Activated naive CD4-positive, alpha-beta T cell treated with anti-CD3 and anti-CD28 coated beads, Interleukin-2, amount 10 ng/mL, durations not matched to agents 7 days and 5 days (primary cell): ENCODE measurements around the gene TRMT44.
"Not testable (repeated sequence)": the region's sequence is repeated elsewhere in the genome, so short reads cannot be mapped to it uniquely, and the experiment has no call there.

ENCODE experiments used
- CTCF ChIA-PET: fragments of 350-600 bp; sonication (Branson Sonifier 250); formaldehyde crosslinking; loops from one replicate; lab custom pipeline; 2021; ENCODE audit warnings: antibody characterized with exemption; lab: Charles Lee
- DNase-seq: peaks from one replicate; pipeline ENCODE4 v3.0.0-alpha.2; 2020
- H3K27ac Mint-ChIP-seq: one replicate; pipeline ENCODE4 v1.8.0; 2021; ENCODE audit warnings: mild to moderate bottlenecking, moderate library complexity, mixed read lengths
- H3K27me3 Mint-ChIP-seq: one replicate; pipeline ENCODE4 v1.8.0; 2021; ENCODE audit warnings: mild to moderate bottlenecking, mixed read lengths
- H3K36me3 Mint-ChIP-seq: one replicate; pipeline ENCODE4 v1.8.0; 2021; ENCODE audit warnings: mixed read lengths
- H3K4me1 Mint-ChIP-seq: one replicate; pipeline ENCODE4 v1.8.0; 2021; ENCODE audit warnings: mixed read lengths
- H3K4me3 Mint-ChIP-seq: one replicate; pipeline ENCODE4 v1.8.0; 2021; ENCODE audit warnings: mild to moderate bottlenecking, moderate library complexity, mixed read lengths
- H3K9me3 Mint-ChIP-seq: one replicate; pipeline ENCODE4 v1.8.0; 2021; ENCODE audit warnings: mixed read lengths

The TRMT44 gene

GRCh38 chr4:8400632-8401325 lies 39.8 kb upstream of the TRMT44 start:
- Mint-ChIP-seq H3K4me1 (no peaks in the 10 kb centered on the region), H3K9me3 (no peaks in the 10 kb centered on the region), H3K4me3 (no peak overlapping the region), H3K36me3 (no peaks in the 10 kb centered on the region), H3K27ac (no peak overlapping the region), H3K27me3 (no peaks in the 10 kb centered on the region)
- DNase-seq = no peak
- CTCF ChIA-PET = interaction anchor here (1.3 to 4.0 kb wide), 3 partner anchors 134 to 224 kb away, joined by 8 to 25 read pairs (median 24); no protein-coding TSS in a partner anchor

GRCh38 chr4:8401665-8402064 lies 38.9 kb upstream of the TRMT44 start:
- H3K36me3 Mint-ChIP-seq = no peaks in the 10 kb centered on the region
- H3K9me3 Mint-ChIP-seq = no peaks in the 10 kb centered on the region
- no peak overlapping the region for H3K4me3 Mint-ChIP-seq
- H3K27me3 Mint-ChIP-seq = no peaks in the 10 kb centered on the region
- CTCF ChIA-PET = interaction anchor here (0.9 to 4.0 kb wide), 6 partner anchors 10 to 225 kb away, joined by 3 to 25 read pairs (median 8); no protein-coding TSS in a partner anchor
- no peak for DNase-seq
- no peaks in the 10 kb centered on the region for H3K4me1 Mint-ChIP-seq
- H3K27ac Mint-ChIP-seq = no peak overlapping the region

GRCh38 chr4:8402181-8402597 lies 38.4 kb upstream of the TRMT44 start:
- Mint-ChIP-seq H3K36me3 (no peaks in the 10 kb centered on the region), H3K4me1 (no peaks in the 10 kb centered on the region), H3K27me3 (no peaks in the 10 kb centered on the region), H3K9me3 (no peaks in the 10 kb centered on the region), H3K4me3 (no peak overlapping the region), H3K27ac (no peak overlapping the region)
- CTCF ChIA-PET = interaction anchor here (0.9 to 4.0 kb wide), 10 partner anchors 10 to 226 kb away, joined by 3 to 25 read pairs (median 4); no protein-coding TSS in a partner anchor
- DNase-seq = no peak

- Mint-ChIP-seq H3K36me3 (no peaks in the 10 kb centered on the region), H3K4me3 (no peak overlapping the region), H3K27me3 (no peaks in the 10 kb centered on the region), H3K9me3 (no peaks in the 10 kb centered on the region), H3K27ac (no peak overlapping the region), H3K4me1 (no peaks in the 10 kb centered on the region)
- CTCF ChIA-PET = interaction anchor here (0.9 to 4.0 kb wide), 11 partner anchors 13 to 226 kb away, joined by 3 to 25 read pairs (median 4); no protein-coding TSS in a partner anchor
- DNase-seq = no peak
Observed at GRCh38 chr4:8402640-8403039, 37.9 kb upstream of the TRMT44 start.

GRCh38 chr4:8403173-8403753 lies 37.3 kb upstream of the TRMT44 start:
- no peaks in the 10 kb centered on the region for H3K4me1 Mint-ChIP-seq
- H3K27me3 Mint-ChIP-seq = no peaks in the 10 kb centered on the region
- DNase-seq = peak; percentile 63
- CTCF ChIA-PET = interaction anchor here (0.9 to 4.0 kb wide), 11 partner anchors 12 to 227 kb away, joined by 3 to 25 read pairs (median 4); no protein-coding TSS in a partner anchor
- no peak overlapping the region for H3K4me3 Mint-ChIP-seq
- H3K36me3 Mint-ChIP-seq = no peaks in the 10 kb centered on the region
- H3K9me3 Mint-ChIP-seq = no peaks in the 10 kb centered on the region
- H3K27ac Mint-ChIP-seq = no peak overlapping the region

GRCh38 chr4:8403976-8404375 lies 36.6 kb upstream of the TRMT44 start:
- Mint-ChIP-seq H3K27ac (no peak overlapping the region), H3K36me3 (no peaks in the 10 kb centered on the region), H3K4me3 (no peak overlapping the region), H3K27me3 (no peaks in the 10 kb centered on the region), H3K9me3 (no peaks in the 10 kb centered on the region), H3K4me1 (no peaks in the 10 kb centered on the region)
- no peak for DNase-seq
- CTCF ChIA-PET = interaction anchor here (1.4 to 4.0 kb wide), 5 partner anchors 11 to 228 kb away, joined by 4 to 25 read pairs (median 13); no protein-coding TSS in a partner anchor

- H3K27ac Mint-ChIP-seq = peak overlapping the region; percentile 4
- H3K9me3 Mint-ChIP-seq = no peaks in the 10 kb centered on the region
- H3K4me1 Mint-ChIP-seq = peaks cover 10% of the 10 kb centered on the region
- H3K4me3 Mint-ChIP-seq = no peak overlapping the region
- CTCF ChIA-PET = interaction anchor here (1.4 to 6.5 kb wide), 4 partner anchors 13 to 229 kb away, joined by 4 to 29 read pairs (median 18); no protein-coding TSS in a partner anchor
- no peak for DNase-seq
- H3K27me3 Mint-ChIP-seq = no peaks in the 10 kb centered on the region
- no peaks in the 10 kb centered on the region for H3K36me3 Mint-ChIP-seq
Observed at GRCh38 chr4:8404791-8405515, 35.6 kb upstream of the TRMT44 start.

GRCh38 chr4:8405516-8405875 lies 35.1 kb upstream of the TRMT44 start:
- Mint-ChIP-seq H3K9me3 (no peaks in the 10 kb centered on the region), H3K27ac (no peak overlapping the region), H3K4me1 (peaks cover 14% of the 10 kb centered on the region), H3K4me3 (no peak overlapping the region), H3K27me3 (no peaks in the 10 kb centered on the region), H3K36me3 (no peaks in the 10 kb centered on the region)
- DNase-seq = no peak
- CTCF ChIA-PET = interaction anchor here (1.2 to 6.5 kb wide), 2 partner anchors 10 to 229 kb away, joined by 4 to 29 read pairs; no protein-coding TSS in a partner anchor

GRCh38 chr4:8406887-8407286 lies 33.7 kb upstream of the TRMT44 start:
- not testable (repeated sequence) for H3K9me3 Mint-ChIP-seq, H3K36me3 Mint-ChIP-seq, H3K27me3 Mint-ChIP-seq, H3K4me3 Mint-ChIP-seq, H3K27ac Mint-ChIP-seq
- peaks cover 14% of the 10 kb centered on the region for H3K4me1 Mint-ChIP-seq
- CTCF ChIA-PET = interaction anchor here (1.1 to 6.5 kb wide), 5 partner anchors 9 to 231 kb away, joined by 3 to 29 read pairs (median 5); no protein-coding TSS in a partner anchor
- peak; percentile 35 for DNase-seq

- no peak overlapping the region for H3K27ac Mint-ChIP-seq
- DNase-seq = no peak
- H3K9me3 Mint-ChIP-seq = no peaks in the 10 kb centered on the region
- peaks cover 14% of the 10 kb centered on the region for H3K4me1 Mint-ChIP-seq
- H3K27me3 Mint-ChIP-seq = no peaks in the 10 kb centered on the region
- CTCF ChIA-PET = interaction anchor here (1.4 to 6.5 kb wide), 3 partner anchors 21 to 231 kb away, joined by 5 to 29 read pairs (median 6); no protein-coding TSS in a partner anchor
- no peak overlapping the region for H3K4me3 Mint-ChIP-seq
- no peaks in the 10 kb centered on the region for H3K36me3 Mint-ChIP-seq
Observed at GRCh38 chr4:8407316-8407715, 33.3 kb upstream of the TRMT44 start.

GRCh38 chr4:8407756-8408155 lies 32.8 kb upstream of the TRMT44 start:
- H3K4me1 Mint-ChIP-seq = peaks cover 14% of the 10 kb centered on the region
- H3K27me3 Mint-ChIP-seq = no peaks in the 10 kb centered on the region
- H3K4me3 Mint-ChIP-seq = no peak overlapping the region
- no peaks in the 10 kb centered on the region for H3K9me3 Mint-ChIP-seq
- CTCF ChIA-PET = interaction anchor here (0.8 to 6.5 kb wide), 4 partner anchors 12 to 232 kb away, joined by 3 to 29 read pairs (median 6); no protein-coding TSS in a partner anchor
- DNase-seq = no peak
- no peak overlapping the region for H3K27ac Mint-ChIP-seq
- no peaks in the 10 kb centered on the region for H3K36me3 Mint-ChIP-seq

- CTCF ChIA-PET = interaction anchor here (0.6 to 6.5 kb wide), 4 partner anchors 11 to 233 kb away, joined by 3 to 29 read pairs (median 6); no protein-coding TSS in a partner anchor
- H3K9me3 Mint-ChIP-seq = no peaks in the 10 kb centered on the region
- H3K27ac Mint-ChIP-seq = no peak overlapping the region
- peak; percentile 67 for DNase-seq
- no peak overlapping the region for H3K4me3 Mint-ChIP-seq
- H3K27me3 Mint-ChIP-seq = no peaks in the 10 kb centered on the region
- peaks cover 19% of the 10 kb centered on the region for H3K4me1 Mint-ChIP-seq
- H3K36me3 Mint-ChIP-seq = peaks cover 7% of the 10 kb centered on the region
Observed at GRCh38 chr4:8409264-8410065, 31.1 kb upstream of the TRMT44 start.

- no peak for DNase-seq
- Mint-ChIP-seq H3K27ac (no peak overlapping the region), H3K27me3 (no peaks in the 10 kb centered on the region), H3K9me3 (no peaks in the 10 kb centered on the region), H3K4me1 (peaks cover 22% of the 10 kb centered on the region), H3K36me3 (peaks cover 9% of the 10 kb centered on the region), H3K4me3 (no peak overlapping the region)
- CTCF ChIA-PET = interaction anchor here (1.6 to 6.5 kb wide), 3 partner anchors 11 to 234 kb away, joined by 4 to 29 read pairs (median 7); no protein-coding TSS in a partner anchor
Observed at GRCh38 chr4:8410066-8410625, 30.4 kb upstream of the TRMT44 start.
